Measurements from ENCODE around the gene ELOVL6.
"Not testable (repeated sequence)": the region's sequence is repeated elsewhere in the genome, so short reads cannot be mapped to it uniquely, and the experiment has no call there.

The ELOVL6 gene

GRCh38 chr4:110075083-110075738, 123.2 kb downstream of the ELOVL6 start:
- DNase-seq (ENCODE audit: low spot score) = no peak

DNA sequence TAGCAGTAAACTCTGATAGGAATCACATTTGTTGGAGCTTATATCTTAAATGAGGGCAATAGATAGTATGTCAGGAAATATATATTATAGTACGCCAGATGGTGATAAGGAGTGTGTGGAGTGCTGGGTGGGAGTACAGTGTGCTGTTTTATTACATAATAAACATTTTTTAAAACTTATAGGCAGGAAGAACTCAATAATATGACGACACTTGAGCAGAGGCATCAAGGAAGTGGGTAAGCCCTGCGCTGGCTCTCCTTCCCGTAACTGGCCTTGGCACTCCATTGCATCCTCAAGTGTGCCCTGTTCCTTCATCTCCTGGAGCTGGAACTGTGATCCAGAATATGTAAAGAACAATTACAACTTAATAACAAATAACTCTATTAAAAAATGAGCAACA, 123.8 kb downstream of the ELOVL6 start:
- DNase-seq (ENCODE audit: low spot score) = no peak

- no peak for DNase-seq (ENCODE audit: low spot score)
Observed at GRCh38 chr4:110073053-110073845, 125.2 kb downstream of the ELOVL6 start.

DNA sequence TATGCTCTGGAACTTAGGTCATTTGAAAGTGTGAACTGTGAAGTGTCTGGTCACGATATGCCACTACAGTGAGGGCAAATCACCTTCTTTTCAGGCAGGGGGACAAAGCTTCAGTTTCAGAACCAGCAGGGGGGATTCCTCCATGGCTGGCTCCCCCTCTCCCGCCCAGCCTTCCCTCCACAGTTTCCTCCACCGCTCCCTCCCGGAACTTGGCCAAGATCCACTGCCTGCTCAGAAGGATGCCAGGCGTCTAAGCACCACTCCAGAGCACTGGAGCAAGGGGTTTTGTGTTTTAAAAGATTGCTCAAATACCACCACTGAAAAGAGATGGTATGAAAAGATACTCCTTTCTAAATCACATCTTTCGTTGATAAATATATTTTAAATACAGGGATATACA, 126.9 kb downstream of the ELOVL6 start:
- DNase-seq (ENCODE audit: low spot score) = no peak

DNA sequence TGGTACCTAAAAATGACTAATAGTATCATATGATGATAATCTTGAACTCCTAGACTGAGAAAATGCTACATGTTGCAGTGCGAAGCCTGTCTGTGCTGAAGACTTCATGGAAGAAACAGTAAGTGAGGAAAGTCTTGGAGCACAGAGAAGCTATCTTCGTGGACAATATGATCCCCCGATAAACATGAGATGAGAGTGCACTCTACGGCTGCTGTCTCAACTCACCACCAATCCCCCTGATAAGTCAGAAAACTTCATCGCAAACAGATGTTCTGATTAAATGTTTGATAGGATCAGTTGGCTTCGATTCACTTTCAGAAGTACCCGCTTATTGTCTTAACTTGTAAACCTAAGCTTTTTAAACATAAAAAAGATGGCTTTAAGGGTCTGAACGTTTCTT, 130.2 kb downstream of the ELOVL6 start:
- no peak for DNase-seq (ENCODE audit: low spot score)

- no peak for DNase-seq (ENCODE audit: low spot score)
Observed at GRCh38 chr4:110064934-110065333, 133.5 kb downstream of the ELOVL6 start.

DNA sequence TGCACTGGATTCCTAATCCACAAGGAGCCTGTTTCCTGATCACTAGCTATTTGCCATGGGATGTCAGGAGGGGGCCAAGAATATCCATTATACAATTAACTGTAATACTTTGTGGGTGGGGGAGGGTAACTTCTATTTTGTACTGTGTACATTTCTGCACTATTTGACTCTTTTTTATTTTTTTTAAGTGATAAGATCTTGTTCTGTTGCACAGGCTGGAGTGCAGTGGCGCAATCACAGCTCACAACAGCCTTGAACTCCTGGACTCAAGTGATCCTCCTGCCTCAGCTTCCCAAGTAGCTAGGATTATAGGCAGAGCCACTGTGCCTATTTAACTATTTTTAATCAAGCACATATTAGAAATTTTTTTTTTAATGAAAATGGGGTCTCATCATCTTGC, 134.1 kb downstream of the ELOVL6 start:
- DNase-seq (ENCODE audit: low spot score) = no peak

- no peak for DNase-seq (ENCODE audit: low spot score)
Observed at GRCh38 chr4:110062166-110062565, 136.2 kb downstream of the ELOVL6 start.

DNA sequence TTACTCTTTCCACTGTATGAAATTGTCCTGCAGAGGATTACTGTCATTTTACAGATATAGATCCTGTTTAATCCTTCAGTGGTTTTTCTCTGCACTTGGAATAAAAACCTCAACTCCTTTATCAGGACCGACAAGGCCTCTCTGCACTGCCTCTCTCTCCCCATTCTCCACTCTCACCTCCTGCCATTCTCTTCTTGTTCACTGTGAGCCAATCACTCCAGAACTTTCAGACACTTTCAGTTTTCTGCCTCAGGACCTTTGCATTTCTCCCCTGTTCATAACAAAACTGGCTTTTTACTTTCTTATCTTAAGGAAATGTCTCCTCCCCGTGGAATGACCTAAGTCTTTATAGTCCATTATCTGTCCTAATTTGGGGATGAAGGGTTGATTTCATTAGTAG, 137.3 kb downstream of the ELOVL6 start:
- DNase-seq (ENCODE audit: low spot score) = no peak

DNA sequence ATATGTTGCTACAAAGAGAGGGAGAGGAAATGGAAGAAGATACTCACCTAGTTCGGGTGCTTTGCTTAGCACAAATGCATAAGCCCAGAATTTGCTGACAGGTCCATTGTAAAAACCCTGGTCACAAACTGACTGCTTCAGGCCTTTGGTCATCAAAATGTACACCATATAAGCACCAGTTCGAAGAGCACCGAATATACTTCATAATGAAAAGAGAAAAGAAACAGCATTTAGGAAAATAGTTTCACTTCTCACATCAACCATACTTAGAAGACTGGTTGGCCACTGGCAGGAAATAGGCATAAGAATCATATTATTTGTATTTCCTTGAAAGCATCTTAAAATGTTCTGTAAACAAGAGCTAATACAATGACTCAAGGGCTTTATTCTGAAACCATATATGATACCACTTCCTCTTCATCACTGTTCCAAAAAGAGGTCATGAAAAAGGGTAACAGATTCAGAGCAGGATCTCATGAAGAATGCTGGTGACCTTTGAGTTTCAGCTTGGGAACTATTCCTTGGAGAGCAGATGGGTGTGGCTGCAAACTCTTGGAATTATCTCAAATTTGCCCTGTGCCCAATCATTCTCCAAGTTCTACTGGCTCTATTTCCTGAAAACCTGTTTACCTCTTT, 138.7 kb downstream of the ELOVL6 start:
- no peak for DNase-seq (ENCODE audit: low spot score)

DNA sequence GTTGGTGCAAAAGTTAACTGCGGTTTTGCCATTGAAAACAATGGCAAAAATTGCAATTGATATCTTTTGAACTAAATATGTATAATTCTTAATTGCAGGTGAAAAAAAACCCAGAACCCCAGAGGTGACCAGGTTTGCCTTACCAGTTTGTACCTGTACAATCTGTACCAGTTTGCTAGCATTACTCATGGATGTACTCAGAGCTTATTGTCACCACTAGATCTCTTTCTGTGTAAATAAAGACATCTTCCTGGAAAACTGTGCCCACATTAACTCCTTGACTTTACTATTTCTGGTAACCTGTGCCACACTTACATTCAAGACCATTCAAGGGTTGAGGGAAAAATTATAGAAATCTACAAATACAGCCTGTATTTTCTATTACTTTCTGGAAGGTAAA, 139.7 kb downstream of the ELOVL6 start:
- no peak for DNase-seq (ENCODE audit: low spot score)

DNA sequence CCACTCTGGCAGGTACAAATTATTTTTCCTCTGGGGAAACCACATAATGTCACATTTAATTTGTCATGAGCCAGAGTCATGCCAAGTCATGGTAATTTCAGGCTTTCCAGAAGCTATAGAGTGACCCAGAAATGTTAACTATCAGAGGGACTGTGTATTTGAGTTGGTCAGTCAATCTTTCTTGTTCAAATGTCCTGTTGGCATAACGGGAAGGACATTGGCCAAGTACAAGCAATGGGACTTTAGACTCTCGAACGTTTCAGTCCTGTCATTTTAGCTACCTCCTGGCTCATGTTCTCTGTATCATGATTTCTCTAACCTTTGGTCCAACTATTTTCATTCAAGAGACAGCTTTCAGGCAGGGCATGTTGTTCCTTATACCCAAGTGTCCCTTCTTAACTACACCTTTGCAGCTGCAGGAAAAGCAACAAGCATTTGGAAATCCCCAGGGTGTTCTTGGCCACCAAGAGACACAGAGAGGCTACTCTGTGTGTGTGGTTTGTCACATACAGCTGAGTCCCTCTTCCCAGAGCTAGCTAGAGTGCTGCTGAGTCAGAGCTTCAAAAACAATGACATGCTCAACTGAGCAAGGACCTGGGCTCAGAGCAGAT, 143.2 kb downstream of the ELOVL6 start:
- DNase-seq (ENCODE audit: low spot score) = no peak

GRCh38 chr4:110049951-110050925, 148.2 kb downstream of the ELOVL6 start:
- DNase-seq (ENCODE audit: low spot score) = peak; percentile 16

GRCh38 chr4:110046588-110047049, 151.8 kb downstream of the ELOVL6 start:
- DNase-seq (ENCODE audit: low spot score) = no peak

- DNase-seq (ENCODE audit: low spot score) = no peak
Observed at GRCh38 chr4:110042545-110043517, 155.6 kb downstream of the ELOVL6 start.

- DNase-seq (ENCODE audit: low spot score) = no peak
Observed at GRCh38 chr4:110041735-110042134, 156.7 kb downstream of the ELOVL6 start.

GRCh38 chr4:110039164-110039563, 159.3 kb downstream of the ELOVL6 start:
- not testable (repeated sequence) for DNase-seq (ENCODE audit: low spot score)

- DNase-seq (ENCODE audit: low spot score) = no peak
Observed at GRCh38 chr4:110034026-110034393, 164.4 kb downstream of the ELOVL6 start.

DNA sequence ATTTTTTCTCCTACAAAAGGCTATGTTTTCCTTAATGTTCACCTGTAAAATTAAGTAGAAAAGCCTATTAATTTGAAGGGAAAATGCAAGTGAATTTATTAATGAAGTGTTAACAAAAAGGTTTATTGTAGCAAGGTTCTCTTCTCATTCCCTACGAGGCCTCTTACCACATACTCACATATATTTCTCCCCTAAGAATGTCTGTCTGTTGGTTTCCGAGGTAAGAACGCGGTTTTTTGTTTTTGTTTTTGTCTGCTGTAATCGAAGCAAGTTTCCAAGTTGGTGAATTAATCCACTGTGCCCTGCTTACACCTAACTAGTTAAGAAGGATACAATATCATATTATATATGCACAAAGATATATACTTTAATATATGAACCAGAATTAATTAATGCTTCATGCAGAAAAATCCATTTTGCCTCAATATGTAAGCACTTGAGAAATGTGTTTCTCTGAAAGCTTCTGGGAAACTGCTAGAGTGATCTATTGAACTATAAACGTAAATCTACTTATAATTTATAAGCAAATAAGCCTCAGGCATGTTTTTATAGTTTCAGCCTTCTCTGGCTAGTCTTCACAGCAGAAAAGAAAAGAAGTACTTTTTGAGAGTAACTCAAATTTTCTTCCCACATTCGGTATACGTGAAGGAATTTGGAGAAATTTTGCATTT, 164.9 kb downstream of the ELOVL6 start:
- DNase-seq (ENCODE audit: low spot score) = no peak

Data from SK-N-DZ (cell line).